Measurements from ENCODE around the gene C12orf75.
"Not testable (repeated sequence)": the region's sequence is repeated elsewhere in the genome, so short reads cannot be mapped to it uniquely, and the experiment has no call there.

Gene C12orf75

GRCh38 chr12:105337391-105337790 is 6.9 kb downstream of the C12orf75 start:
- no peak for DNase-seq

- DNase-seq = no peak
Measured at GRCh38 chr12:105338966-105339365, 8.5 kb downstream of the C12orf75 start.

- no peak for DNase-seq
Measured at GRCh38 chr12:105341010-105341409, 10.5 kb downstream of the C12orf75 start.

GRCh38 chr12:105341620-105342019 is 11.1 kb downstream of the C12orf75 start:
- DNase-seq = not testable (repeated sequence)

- no peak for DNase-seq
Measured at GRCh38 chr12:105342464-105342863, 12.0 kb downstream of the C12orf75 start.

GRCh38 chr12:105343836-105344235 is 13.3 kb downstream of the C12orf75 start:
- DNase-seq = no peak

GRCh38 chr12:105347499-105347898 is 17.0 kb downstream of the C12orf75 start:
- no peak for DNase-seq

- DNase-seq = no peak
Measured at GRCh38 chr12:105348142-105348541, 17.7 kb downstream of the C12orf75 start.

- no peak for DNase-seq
Measured at GRCh38 chr12:105348561-105348960, 18.1 kb downstream of the C12orf75 start.

GRCh38 chr12:105349138-105349537 is 18.6 kb downstream of the C12orf75 start:
- no peak for DNase-seq

GRCh38 chr12:105351523-105351922 is 21.0 kb downstream of the C12orf75 start:
- no peak for DNase-seq

- no peak for DNase-seq
Measured at GRCh38 chr12:105352052-105352451, 21.6 kb downstream of the C12orf75 start.

- no peak for DNase-seq
Measured at GRCh38 chr12:105352940-105353635, 22.6 kb downstream of the C12orf75 start.

- no peak for DNase-seq
Measured at GRCh38 chr12:105355752-105356151, 25.3 kb downstream of the C12orf75 start.

GRCh38 chr12:105357162-105357691 is 26.7 kb downstream of the C12orf75 start:
- no peak for DNase-seq

GRCh38 chr12:105358789-105359188 is 28.3 kb downstream of the C12orf75 start:
- no peak for DNase-seq

GRCh38 chr12:105359856-105360255 is 29.4 kb downstream of the C12orf75 start:
- no peak for DNase-seq

- no peak for DNase-seq
Measured at GRCh38 chr12:105363890-105364289, 33.4 kb downstream of the C12orf75 start.

- DNase-seq = no peak
Measured at GRCh38 chr12:105365231-105365630, 34.7 kb downstream of the C12orf75 start.

GRCh38 chr12:105368047-105368646 is 37.7 kb downstream of the C12orf75 start:
- DNase-seq = no peak

- DNase-seq = no peak
Measured at GRCh38 chr12:105369014-105369413, 38.5 kb downstream of the C12orf75 start.

- no peak for DNase-seq
Measured at GRCh38 chr12:105374303-105374702, 43.8 kb downstream of the C12orf75 start.

- DNase-seq = no peak
Measured at GRCh38 chr12:105377077-105377476, 46.6 kb downstream of the C12orf75 start.

GRCh38 chr12:105378911-105379310 is 48.4 kb downstream of the C12orf75 start:
- no peak for DNase-seq
